Left ventricle myocardium inferior (tissue), 1 donor: ENCODE data around the gene SOX4. TPM values are rescaled to one million over a fixed set of nuclear protein-coding genes. Genes with fewer than 3 reads are reported as not detected.

ENCODE experiments used
- DNase-seq: peaks from one replicate; pipeline ENCODE4 v3.0.0-alpha.2; 2020
- H3K27ac ChIP-seq: fragments of 200-600 bp; replicated peaks from 2 replicates; pipeline ENCODE4 v1.8.0; 2021
- H3K27me3 ChIP-seq: fragments of 200-600 bp; 2 replicates; pipeline ENCODE4 v1.8.0; 2021; ENCODE audit warnings: low read depth
- H3K36me3 ChIP-seq: fragments of 200-600 bp; 2 replicates; pipeline ENCODE4 v1.8.0; 2021
- H3K4me1 ChIP-seq: fragments of 200-600 bp; 2 replicates; pipeline ENCODE4 v1.8.0; 2021
- H3K4me3 ChIP-seq: fragments of 200-600 bp; 2 replicates; pipeline ENCODE4 v1.8.0; 2021; ENCODE audit warnings: mild to moderate bottlenecking, moderate library complexity
- H3K9me3 ChIP-seq: fragments of 200-600 bp; replicated peaks from 2 replicates; pipeline ENCODE4 v1.8.0; 2021
- CTCF ChIP-seq: fragments of 200-600 bp; IDR thresholded peaks from 2 replicates; pipeline ENCODE4 v1.8.0; 2021; ENCODE audit warnings: antibody characterized with exemption, mild to moderate bottlenecking, borderline replicate concordance
- intact Hi-C: fragments of 100-400 bp; cut with micrococcal nuclease; formaldehyde crosslinking; loops from one replicate; pipeline ENCODE4 v1.11.0; 2022
- total RNA-seq: library from RNA; stranded (reverse); fragmentation: NEBNext Ultra II Directional; extraction: Animal tissue kit (Norgen Biotek cat#: 25700); gene quantifications from one replicate; pipeline ENCODE4 v1.2.1, GENCODE V29; 2021
- donor health status: DM: no; HTN: yes; CAD: no; lungs with severe emphysema.

Gene SOX4
- total RNA-seq, 1 donor from 2014 or later, result 3.8 TPM

- no peak for DNase-seq
- intact Hi-C loops, result no loop called here
- Histone ChIP-seq H3K36me3 (no peaks in the 10 kb centered on the region), H3K27ac (no peak overlapping the region), H3K9me3 (no peaks in the 10 kb centered on the region), H3K4me1 (peaks cover 6% of the 10 kb centered on the region), H3K27me3 (no peaks in the 10 kb centered on the region), H3K4me3 (no peak overlapping the region)
- TF ChIP-seq CTCF, result no peak
Observed at GRCh38 chr6:21615504-21615903, 22.0 kb downstream of the SOX4 start.

DNA sequence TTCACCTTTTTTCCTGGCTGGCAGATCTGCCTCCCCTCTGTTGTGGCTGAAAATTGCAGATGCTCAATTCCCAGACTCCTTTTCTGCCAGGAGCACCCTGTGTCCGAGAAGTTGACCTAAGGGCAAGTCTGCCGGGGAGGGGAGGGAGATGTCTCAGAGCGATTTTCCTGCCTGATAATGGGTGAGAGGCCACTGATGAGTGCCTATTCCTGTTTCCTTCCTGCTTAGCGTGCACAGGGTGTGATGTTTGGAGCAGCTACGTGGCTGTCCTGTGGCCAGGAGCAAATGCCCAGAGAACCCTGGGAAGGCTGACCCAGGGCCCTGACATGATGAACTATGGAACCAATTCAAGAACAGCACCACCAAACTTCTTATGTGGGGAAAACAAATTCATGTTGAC, 22.5 kb downstream of the SOX4 start:
- Histone ChIP-seq H3K36me3 (no peaks in the 10 kb centered on the region), H3K4me3 (no peak overlapping the region), H3K27me3 (no peaks in the 10 kb centered on the region), H3K9me3 (no peaks in the 10 kb centered on the region), H3K4me1 (peaks cover 6% of the 10 kb centered on the region), H3K27ac (no peak overlapping the region)
- no peak for TF ChIP-seq CTCF
- DNase-seq, result no peak
- intact Hi-C loops, result no loop called here

DNA sequence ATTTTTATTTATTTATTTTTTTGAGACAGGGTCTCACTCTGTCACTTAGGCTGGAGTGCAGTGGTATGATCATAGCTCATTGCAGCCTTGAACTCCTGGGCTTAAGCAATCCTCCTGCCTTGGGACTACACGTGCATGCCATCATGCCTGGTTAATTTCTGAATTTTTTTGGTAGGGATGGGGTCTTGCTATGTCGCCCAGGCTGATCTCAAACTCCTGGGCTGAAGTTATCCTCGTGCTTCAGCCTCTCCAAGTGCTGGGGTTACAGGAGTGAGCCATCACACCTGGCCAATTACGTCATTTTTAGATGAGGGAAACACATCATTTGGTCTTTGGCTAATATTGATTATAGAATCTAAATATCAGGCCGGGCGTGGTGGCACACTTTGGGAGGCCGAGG, 32.1 kb downstream of the SOX4 start:
- intact Hi-C loops, result no loop called here
- no peak for TF ChIP-seq CTCF
- H3K36me3 ChIP-seq, result no peaks in the 10 kb centered on the region
- no peaks in the 10 kb centered on the region for H3K9me3 ChIP-seq
- H3K4me1 ChIP-seq, result no peaks in the 10 kb centered on the region
- DNase-seq, result no peak
- H3K27me3 ChIP-seq, result no peaks in the 10 kb centered on the region
- H3K4me3 ChIP-seq, result no peak overlapping the region
- no peak overlapping the region for H3K27ac ChIP-seq

- intact Hi-C loops, result no loop called here
- DNase-seq, result no peak
- Histone ChIP-seq H3K27me3 (no peaks in the 10 kb centered on the region), H3K4me1 (no peaks in the 10 kb centered on the region), H3K9me3 (no peaks in the 10 kb centered on the region), H3K27ac (no peak overlapping the region), H3K36me3 (no peaks in the 10 kb centered on the region), H3K4me3 (no peak overlapping the region)
- no peak for TF ChIP-seq CTCF
Observed at GRCh38 chr6:21626756-21627155, 33.2 kb downstream of the SOX4 start.

DNA sequence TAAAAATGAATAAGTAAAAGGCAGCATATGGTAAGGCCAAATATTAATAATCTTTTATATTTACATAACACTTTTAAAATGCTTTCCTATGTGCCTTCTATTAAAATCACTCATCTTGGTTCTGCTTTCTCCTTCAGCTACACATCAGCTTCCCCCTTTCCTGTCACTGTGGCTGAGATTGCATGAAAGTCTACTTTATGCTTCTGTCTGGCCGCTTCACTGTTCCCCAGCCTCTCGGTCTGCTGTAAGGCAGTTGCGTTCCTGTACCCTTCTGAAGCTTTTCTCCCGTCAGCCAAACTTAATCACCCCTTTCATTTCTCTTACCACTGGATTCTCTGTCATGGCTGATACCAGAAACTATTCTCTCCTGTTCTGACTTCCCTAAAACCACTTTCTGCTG, 34.6 kb downstream of the SOX4 start:
- intact Hi-C loops, result no loop called here
- Histone ChIP-seq H3K36me3 (no peaks in the 10 kb centered on the region), H3K4me3 (no peak overlapping the region), H3K4me1 (no peaks in the 10 kb centered on the region), H3K27me3 (no peaks in the 10 kb centered on the region), H3K9me3 (no peaks in the 10 kb centered on the region), H3K27ac (no peak overlapping the region)
- no peak for TF ChIP-seq CTCF
- DNase-seq, result no peak
